GM12878 (cell line): ENCODE data around the gene ARHGEF1. TPM values are rescaled to one million over a fixed set of nuclear protein-coding genes. Genes with fewer than 3 reads are reported as not detected.

Experiments
- ATAC-seq: fragments of 200-7000 bp; cut with Tn5 transposase; 3 replicates; pipeline ENCODE4 v1.9.1; 2020; ENCODE audit warnings: mild to moderate bottlenecking, moderate library complexity
- BruUV-seq: library from RNA; stranded (reverse); fragments of 400-500 nt; replicated peaks from 2 replicates; lab custom pipeline; 2021; lab: Mats Ljungman, UMichigan
- CTCF ChIA-PET: fragments of 300-600 bp; sonication (Branson Sonifier 250); formaldehyde crosslinking; extraction: SDS; loops from one replicate; lab custom pipeline; 2021; ENCODE audit warnings: inconsistent platforms; lab: Yijun Ruan, JAX
- POLR2A ChIA-PET: fragments of 350-600 bp; formaldehyde crosslinking; extraction: SDS; loops from one replicate; lab custom pipeline; 2021; ENCODE audit warnings: inconsistent platforms; lab: Charles Lee
- RAD21 ChIA-PET: fragments of 300-600 bp; sonication (Branson Sonifier 250); formaldehyde crosslinking; loops from one replicate; lab custom pipeline; 2023; ENCODE audit warnings: antibody characterized with exemption; ENCODE audit not compliant: unreplicated experiment; lab: Charles Lee
- SMC1A ChIA-PET: fragments of 300-600 bp; sonication (Branson Sonifier 250); formaldehyde crosslinking; loops from one replicate; lab custom pipeline; 2023; ENCODE audit not compliant: unreplicated experiment, uncharacterized antibody; lab: Charles Lee
- DNase-seq: peaks from one replicate; pipeline ENCODE4 v3.0.0-alpha.2; 2011; ENCODE audit warnings: low read depth, low spot score
- FAIRE-seq: peaks from 3 replicates; lab custom pipeline; 2011; peaks lifted over from hg19 to GRCh38; lab: Jason Lieb, UNC
- H2AFZ ChIP-seq: 2 replicates; pipeline ENCODE4 v1.6.0; 2011; ENCODE audit warnings: low read depth, low read length, control low read depth; ENCODE audit not compliant: control insufficient read depth
- H3K27ac ChIP-seq: 2 replicates; pipeline ENCODE4 v1.5.1; 2011; ENCODE audit warnings: control low read depth; ENCODE audit not compliant: control insufficient read depth, insufficient read depth
- H3K27me3 ChIP-seq, 2 experiments: replicated peaks in 1 of 2; 2 replicates each; pipeline versions ENCODE4 v1.6.0 to v1.6.1; 2011; ENCODE audit warnings: low read length in 1 of 2; ENCODE audit not compliant: control insufficient read depth in 2 of 2, insufficient read depth in 2 of 2
- H3K36me3 ChIP-seq, 2 experiments: 2 replicates each; pipeline ENCODE4 v1.5.1; 2011; ENCODE audit warnings: low read length in 1 of 2; ENCODE audit not compliant: control insufficient read depth in 2 of 2, insufficient read depth in 2 of 2
- H3K4me1 ChIP-seq: 2 replicates; pipeline ENCODE4 v1.6.1; 2011; ENCODE audit warnings: mild to moderate bottlenecking, low read length, moderate library complexity, mixed read lengths; ENCODE audit not compliant: control insufficient read depth, insufficient read depth
- H3K4me2 ChIP-seq: 2 replicates; pipeline ENCODE4 v1.6.0; 2011; ENCODE audit warnings: control low read depth; ENCODE audit not compliant: control insufficient read depth, insufficient read depth
- H3K4me3 ChIP-seq: fragments of 200-600 bp; sonication (generic); 2 replicates; pipeline ENCODE4 v1.5.1; 2016
- H3K79me2 ChIP-seq: 2 replicates; pipeline ENCODE4 v1.6.0; 2011; ENCODE audit warnings: low read length; ENCODE audit not compliant: control insufficient read depth, insufficient read depth
- H3K9ac ChIP-seq: 2 replicates; pipeline ENCODE4 v1.8.0; 2011; ENCODE audit warnings: low read length, control low read depth, mixed read lengths; ENCODE audit not compliant: control insufficient read depth, insufficient read depth
- H3K9me3 ChIP-seq: replicated peaks from 3 replicates; pipeline ENCODE4 v1.5.1; 2011; ENCODE audit warnings: mild to moderate bottlenecking, low read length; ENCODE audit not compliant: control insufficient read depth, insufficient read depth
- H4K20me1 ChIP-seq: 2 replicates; pipeline ENCODE4 v1.6.0; 2011; ENCODE audit not compliant: control insufficient read depth, insufficient read depth
- HDAC6 ChIP-seq: fragments of 200-600 bp; sonication (generic); IDR thresholded peaks from one replicate; pipeline ENCODE4 v1.8.0; 2017; ENCODE audit warnings: antibody characterized with exemption; ENCODE audit not compliant: unreplicated experiment
- IKZF2 ChIP-seq, 2 experiments: fragments of 450-650 bp; IDR thresholded peaks; 2 replicates each; pipeline ENCODE4 v1.6.1; 2017; ENCODE audit warnings: mild to moderate bottlenecking in 2 of 2, moderate library complexity in 2 of 2
- NR2C2 ChIP-seq: IDR thresholded peaks from 2 replicates; pipeline ENCODE4 v1.6.1; 2011; ENCODE audit warnings: borderline replicate concordance, low read depth; ENCODE audit not compliant: control insufficient read depth, insufficient read length
- POLR2A ChIP-seq: IDR thresholded peaks from 2 replicates; pipeline ENCODE4 v1.6.1; 2011; ENCODE audit warnings: low read depth, mild to moderate bottlenecking, low read length
- POLR2AphosphoS5 ChIP-seq: IDR thresholded peaks from 2 replicates; pipeline ENCODE4 v1.6.1; 2011; ENCODE audit warnings: mild to moderate bottlenecking, low read length, inconsistent platforms
- RFX5 ChIP-seq: IDR thresholded peaks from 2 replicates; pipeline ENCODE4 v1.6.1; 2011; ENCODE audit warnings: low read depth, low read length, improper control_type of control experiment
- SMAD5 ChIP-seq: IDR thresholded peaks from 2 replicates; pipeline ENCODE4 v1.6.1; 2016; ENCODE audit warnings: antibody characterized with exemption, low read depth
- ZNF207 ChIP-seq: fragments of 450-650 bp; IDR thresholded peaks from 2 replicates; pipeline ENCODE4 v1.6.1; 2014; ENCODE audit warnings: antibody characterized with exemption, mild to moderate bottlenecking, borderline replicate concordance
- ZNF217 ChIP-seq: fragments of 450-650 bp; IDR thresholded peaks from 2 replicates; pipeline ENCODE4 v1.6.1; 2017; ENCODE audit warnings: antibody characterized with exemption, mild to moderate bottlenecking
- WGBS: methylation state at CpG from one replicate; pipeline ENCODE4 v1.1.6; 2016; ENCODE audit warnings: low lambda C conversion rate; ENCODE audit not compliant: insufficient replicate concordance, insufficient coverage; ENCODE audit errors: missing lambda C conversion rate; 5-methylcytosine and 5-hydroxymethylcytosine counted together
- in situ Hi-C: fragments of 300-500 bp; cut with MboI; formaldehyde crosslinking; loops from 9 replicates; pipeline ENCODE4 v1.14.3; 2018; ENCODE audit warnings: mixed read lengths
- intact Hi-C: fragments of 100-400 bp; cut with micrococcal nuclease; formaldehyde crosslinking; loops from one replicate; pipeline ENCODE4 v1.14.2; 2022; ENCODE audit not compliant: unreplicated experiment
- polyA plus RNA-seq, 11 experiments: library from polyadenylated mRNA; depleted of rRNA in 4 of 11; unstranded in 6 of 11; stranded (reverse) in 5 of 11; fragments of >200 nt; fragmentation: Nextera tagmentation in 4 of 11; fragmentation: Illumina TruSeq in 1 of 11; extraction: Ambion mirVana in 4 of 11; extraction: Trizol in 1 of 11; gene quantifications; 1 replicate in 1 of 11; 2 replicates in 10 of 11; pipeline versions ENCODE4 v1.2.1 to v1.2.3, GENCODE V29; 2011 to 2016; ENCODE audit warnings: inconsistent platforms in 2 of 11, missing spikeins in 2 of 11, low read depth in 1 of 11
- total RNA-seq, 4 experiments: library from RNA; depleted of rRNA in 3 of 4; stranded (reverse); fragments of >200 nt in 3 of 4; fragmentation: Illumina TruSeq in 1 of 4; extraction: Trizol in 1 of 4; gene quantifications; 2 replicates each; pipeline versions ENCODE4 v1.2.1 to v1.2.3, GENCODE V29; 2013 to 2021
- TF ChIP-seq, protein P1 (sequence below): IDR thresholded peaks from 2 replicates; pipeline ENCODE4 v1.6.1; 2011; ENCODE audit warnings: low read depth, mild to moderate bottlenecking, low read length, moderate library complexity, borderline replicate concordance; ENCODE audit errors: extremely low read depth
- TF ChIP-seq, protein P2 (sequence below): IDR thresholded peaks from 2 replicates; pipeline ENCODE4 v1.6.1; 2011; ENCODE audit warnings: low read depth, low read length, improper control_type of control experiment, borderline replicate concordance

The ARHGEF1 gene
- total and polyA plus RNA-seq, 10 of the 15 experiments (the other 5 are each of a cell fraction or from before 2014, with no cell fraction given), result 1.2 to 207 (median 53.9) TPM

GRCh38 chr19:41863209-41863931 is 19.6 kb upstream of the ARHGEF1 start:
- ChIA-PET RAD21 (interaction anchor here (1.0 to 1.4 kb wide), 4 partner anchors 10 to 82 kb away, joined by 3 to 7 read pairs (median 4); partner anchors contain the start of gene CD79A), SMC1A (interaction anchor here (0.6 to 1.6 kb wide), 3 partner anchors 9 to 23 kb away, joined by 3 to 8 read pairs (median 3); no protein-coding TSS in a partner anchor), CTCF (interaction anchor here (0.7 to 3.7 kb wide), 7 partner anchors 9 to 94 kb away, joined by 3 to 28 read pairs (median 4); no protein-coding TSS in a partner anchor), POLR2A (interaction anchor here (0.8 to 2.4 kb wide), 6 partner anchors 8 to 23 kb away, joined by 3 to 14 read pairs (median 7); partner anchors contain the start of gene CD79A)
- 65% methylated on average over 10 of the region's 11 CpGs for WGBS
- Histone ChIP-seq H3K4me1 (peaks cover 43% of the 10 kb centered on the region), H3K9ac (peak overlapping the region; percentile 100), H3K4me3 (peak overlapping the region; percentile 94), H3K4me2 (peak overlapping the region; percentile 84), H2AFZ (no peak overlapping the region), H3K27ac (peak overlapping the region; percentile 4; the same call in 1 of the 2 replicates), H3K79me2 (peaks cover 78% of the 10 kb centered on the region), H3K36me3 (peaks cover 32 to 34% of the 10 kb centered on the region in 2 experiments), H3K27me3 (no peaks in the 10 kb centered on the region), H3K9me3 (no peaks in the 10 kb centered on the region), H4K20me1 (peaks cover 30% of the 10 kb centered on the region)
- FAIRE-seq (no peak), ATAC-seq (no peak), DNase-seq (no peak)
- no peak for TF ChIP-seq ZNF207
- peak; percentile 33; the same call in 1 of the 2 replicates for TF ChIP-seq POLR2AphosphoS5
- peak; percentile 51 for TF ChIP-seq POLR2A
- BruUV-seq, result no TSS peak
- in situ Hi-C loops, result no loop called here
- intact Hi-C loops, result no loop called here

DNA sequence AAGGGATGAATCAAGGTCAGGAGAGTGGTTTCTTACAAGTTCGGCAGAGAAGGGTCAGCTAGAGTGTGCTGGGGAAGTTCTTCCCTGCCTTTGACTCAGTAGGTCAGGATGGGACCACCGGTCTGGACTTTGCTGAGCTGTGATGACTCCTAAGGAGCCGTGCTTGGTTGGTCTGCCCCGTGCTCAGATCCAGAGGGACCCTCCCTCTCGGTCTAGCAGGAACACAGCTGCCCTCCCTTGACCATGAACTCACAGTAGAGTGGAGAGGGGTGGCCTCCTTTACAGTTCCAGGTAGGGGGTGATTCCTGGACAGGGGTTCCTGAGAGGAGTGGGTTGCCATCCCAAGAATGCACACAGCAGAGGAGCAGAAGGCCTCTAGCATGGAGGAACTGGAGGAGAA is 18.6 kb upstream of the ARHGEF1 start:
- peaks cover 31% of the 10 kb centered on the region for H4K20me1 ChIP-seq
- H3K4me1 ChIP-seq, result peaks cover 53% of the 10 kb centered on the region
- WGBS, result 80% methylated on average over 5 of the region's 5 CpGs
- H3K36me3 ChIP-seq, result peaks cover 37 to 41% of the 10 kb centered on the region in 2 experiments
- in situ Hi-C loops, result no loop called here
- RAD21 ChIA-PET, result interaction anchor here (1.0 kb wide), 1 partner anchor 70 kb away, joined by 3 read pairs; no protein-coding TSS in a partner anchor
- no peak for FAIRE-seq
- no peak overlapping the region for H3K27ac ChIP-seq
- CTCF ChIA-PET, result interaction anchor here (1.3 to 3.7 kb wide), 4 partner anchors 8 to 93 kb away, joined by 4 to 28 read pairs (median 8); partner anchors contain the start of gene CD79A
- ATAC-seq, result no peak
- no peaks in the 10 kb centered on the region for H3K27me3 ChIP-seq
- POLR2A ChIA-PET, result interaction anchor here (0.5 to 2.4 kb wide), 5 partner anchors 10 to 22 kb away, joined by 3 to 14 read pairs (median 4); no protein-coding TSS in a partner anchor
- no peaks in the 10 kb centered on the region for H3K9me3 ChIP-seq
- peak overlapping the region; percentile 65; the same call in 1 of the 2 replicates for H3K4me3 ChIP-seq
- H3K4me2 ChIP-seq, result peak overlapping the region; percentile 84
- SMC1A ChIA-PET, result interaction anchor here (1.4 to 1.9 kb wide), 3 partner anchors 10 to 88 kb away, joined by 4 to 5 read pairs (median 5); no protein-coding TSS in a partner anchor
- intact Hi-C loops, result no loop called here
- H3K9ac ChIP-seq, result peak overlapping the region; percentile 25; the same call in 1 of the 2 replicates
- no peak for DNase-seq
- no peak overlapping the region for H2AFZ ChIP-seq
- TSS peak; percentile 3 for BruUV-seq
- peaks cover 86% of the 10 kb centered on the region for H3K79me2 ChIP-seq
- TF ChIP-seq, protein P1, sequence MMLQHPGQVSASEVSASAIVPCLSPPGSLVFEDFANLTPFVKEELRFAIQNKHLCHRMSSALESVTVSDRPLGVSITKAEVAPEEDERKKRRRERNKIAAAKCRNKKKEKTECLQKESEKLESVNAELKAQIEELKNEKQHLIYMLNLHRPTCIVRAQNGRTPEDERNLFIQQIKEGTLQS, result no peak
- TF ChIP-seq RFX5, result no peak
- no peak for TF ChIP-seq ZNF217
- TF ChIP-seq SMAD5, result peak; percentile 26; the same call in 1 of the 2 replicates
- TF ChIP-seq NR2C2, result no peak
- TF ChIP-seq, protein P2, sequence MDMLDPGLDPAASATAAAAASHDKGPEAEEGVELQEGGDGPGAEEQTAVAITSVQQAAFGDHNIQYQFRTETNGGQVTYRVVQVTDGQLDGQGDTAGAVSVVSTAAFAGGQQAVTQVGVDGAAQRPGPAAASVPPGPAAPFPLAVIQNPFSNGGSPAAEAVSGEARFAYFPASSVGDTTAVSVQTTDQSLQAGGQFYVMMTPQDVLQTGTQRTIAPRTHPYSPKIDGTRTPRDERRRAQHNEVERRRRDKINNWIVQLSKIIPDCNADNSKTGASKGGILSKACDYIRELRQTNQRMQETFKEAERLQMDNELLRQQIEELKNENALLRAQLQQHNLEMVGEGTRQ, result no peak
- TF ChIP-seq IKZF2 (IDR thresholded peaks at IDR 0.05), result no peak
- no peak for TF ChIP-seq HDAC6
